WTC11 (cell line): ENCODE measurements around the gene SNAP25. TPM values are rescaled to one million over a fixed set of nuclear protein-coding genes. Genes with fewer than 3 reads are reported as not detected.

Experiments
- ATAC-seq: fragments of 200-7000 bp; cut with Tn5 transposase; 2 replicates; pipeline ENCODE4 v1.10.0; 2021; ENCODE audit warnings: mild to moderate bottlenecking, moderate library complexity
- CTCF ChIA-PET: fragments of 300-600 bp; sonication (Branson Sonifier 250); formaldehyde crosslinking; loops from one replicate; lab custom pipeline; 2021; ENCODE audit warnings: antibody characterized with exemption; lab: Charles Lee
- POLR2A ChIA-PET: fragments of 350-600 bp; sonication (Branson Sonifier 250); formaldehyde crosslinking; loops from one replicate; lab custom pipeline; 2021; ENCODE audit warnings: antibody characterized with exemption; lab: Charles Lee
- DNase-seq: peaks from one replicate; pipeline ENCODE4 v3.0.0; 2021; ENCODE audit warnings: low spot score
- H3K27ac Mint-ChIP-seq: 2 replicates; pipeline ENCODE4 v1.8.0; 2021; ENCODE audit warnings: mixed read lengths
- H3K27me3 Mint-ChIP-seq: 2 replicates; pipeline ENCODE4 v1.8.0; 2021; ENCODE audit warnings: low read depth, mild to moderate bottlenecking, moderate library complexity, mixed read lengths
- H3K36me3 Mint-ChIP-seq: 2 replicates; pipeline ENCODE4 v1.8.0; 2021; ENCODE audit warnings: mixed read lengths
- H3K4me1 Mint-ChIP-seq: 2 replicates; pipeline ENCODE4 v1.8.0; 2022; ENCODE audit warnings: mixed read lengths
- H3K4me3 Mint-ChIP-seq: 2 replicates; pipeline ENCODE4 v1.8.0; 2021; ENCODE audit warnings: mild to moderate bottlenecking, moderate library complexity, mixed read lengths
- H3K9me3 Mint-ChIP-seq: 2 replicates; pipeline ENCODE4 v1.8.0; 2021; ENCODE audit warnings: mixed read lengths
- ELF4 ChIP-seq: sonication (generic); formaldehyde crosslinking; IDR thresholded peaks from 2 replicates; pipeline ENCODE4 v1.8.1; 2022; ENCODE audit warnings: low read depth, mild to moderate bottlenecking, moderate library complexity, missing genetic modification reagents
- HMGA2 ChIP-seq: fragments of 250-450 bp; sonication (Bioruptor Pico); IDR thresholded peaks from 2 replicates; pipeline ENCODE4 v1.4.0; 2021; ENCODE audit warnings: mild to moderate bottlenecking, moderate library complexity
- NFE2L1 ChIP-seq: sonication (generic); formaldehyde crosslinking; IDR thresholded peaks from 2 replicates; pipeline ENCODE4 v1.8.1; 2023; ENCODE audit warnings: missing genetic modification reagents
- RELA ChIP-seq: sonication (generic); formaldehyde crosslinking; IDR thresholded peaks from 2 replicates; pipeline ENCODE4 v1.8.1; 2022; ENCODE audit warnings: missing genetic modification reagents, mild to moderate bottlenecking, borderline replicate concordance
- ZNF138 ChIP-seq: sonication (generic); formaldehyde crosslinking; conservative IDR thresholded peaks from 2 replicates; pipeline ENCODE4 v1.8.1; 2022; ENCODE audit warnings: mild to moderate bottlenecking, moderate library complexity, missing genetic modification reagents
- total RNA-seq: library from RNA; stranded (reverse); gene quantifications from 3 replicates; pipeline ENCODE4 v1.2.3, GENCODE V29; 2021
- TF ChIP-seq, protein P1 (sequence below): fragments of 250-450 bp; sonication (Bioruptor Pico); IDR thresholded peaks from 2 replicates; pipeline ENCODE4 v1.9.0; 2021; ENCODE audit warnings: moderate library complexity, mild to moderate bottlenecking, inconsistent platforms, borderline replicate concordance
- TF ChIP-seq, protein P2 (sequence below): sonication (generic); formaldehyde crosslinking; conservative IDR thresholded peaks from 2 replicates; pipeline ENCODE4 v1.8.1; 2023; ENCODE audit warnings: mild to moderate bottlenecking, low read depth, missing genetic modification reagents, moderate library complexity
- TF ChIP-seq, protein P3 (sequence below): sonication (generic); formaldehyde crosslinking; conservative IDR thresholded peaks from 2 replicates; pipeline ENCODE4 v1.8.1; 2022; ENCODE audit warnings: mild to moderate bottlenecking, missing genetic modification reagents
- TF ChIP-seq, protein P4 (sequence below): sonication (generic); formaldehyde crosslinking; IDR thresholded peaks from 2 replicates; pipeline ENCODE4 v1.8.1; 2023; ENCODE audit warnings: mild to moderate bottlenecking, missing genetic modification reagents, borderline replicate concordance
- TF ChIP-seq, protein P5 (sequence below): sonication (generic); formaldehyde crosslinking; IDR thresholded peaks from 2 replicates; pipeline ENCODE4 v1.8.0; 2023; ENCODE audit warnings: mild to moderate bottlenecking, missing genetic modification reagents
- TF ChIP-seq, protein P6 (sequence below): sonication (generic); formaldehyde crosslinking; IDR thresholded peaks from 2 replicates; pipeline ENCODE4 v1.8.1; 2023; ENCODE audit warnings: mild to moderate bottlenecking, missing genetic modification reagents
- TF ChIP-seq, protein P7 (sequence below): sonication (generic); formaldehyde crosslinking; IDR thresholded peaks from 2 replicates; pipeline ENCODE4 v1.8.0; 2022; ENCODE audit warnings: missing genetic modification reagents
- TF ChIP-seq, protein P8 (sequence below): sonication (generic); formaldehyde crosslinking; IDR thresholded peaks from 2 replicates; pipeline ENCODE4 v1.8.1; 2022; ENCODE audit warnings: mild to moderate bottlenecking, missing genetic modification reagents, moderate library complexity, borderline replicate concordance

The SNAP25 gene
- total RNA-seq, 1 experiment from 2014 or later, result 0.72 TPM

DNA sequence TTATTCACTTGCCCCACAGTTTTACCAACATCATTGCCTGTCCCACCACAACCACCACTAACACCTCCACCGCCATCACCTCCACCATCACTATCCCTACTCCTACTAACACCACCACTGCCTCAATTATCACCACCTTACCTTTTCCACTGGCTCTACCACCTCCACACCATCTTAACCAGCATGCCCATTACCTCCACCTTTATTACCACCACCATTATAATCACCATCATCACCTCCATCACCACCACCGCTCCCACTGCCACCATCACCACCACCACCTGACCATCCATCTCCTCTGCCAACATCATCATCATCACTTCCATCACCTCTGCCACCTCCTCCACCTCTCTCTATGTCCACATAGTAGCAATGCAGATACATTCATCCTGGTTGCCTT, 90.0 kb downstream of the SNAP25 start:
- Mint-ChIP-seq H3K36me3 (no peaks in the 10 kb centered on the region), H3K27me3 (peaks cover 8% of the 10 kb centered on the region), H3K4me1 (peaks cover 6% of the 10 kb centered on the region), H3K27ac (no peak overlapping the region; the same call in 1 of the 2 replicates), H3K4me3 (no peak overlapping the region), H3K9me3 (peaks cover 5% of the 10 kb centered on the region; the same call in 1 of the 2 replicates)
- ATAC-seq (no peak), DNase-seq (no peak)
- ChIA-PET CTCF (no interaction called here), POLR2A (no interaction called here)
- TF ChIP-seq HMGA2 (no peak), ZNF138 (no peak), ELF4 (CRISPR knock-in tag) (no peak), RELA (CRISPR knock-in tag) (no peak), NFE2L1 (CRISPR knock-in tag) (no peak)
- TF ChIP-seq, protein P1, sequence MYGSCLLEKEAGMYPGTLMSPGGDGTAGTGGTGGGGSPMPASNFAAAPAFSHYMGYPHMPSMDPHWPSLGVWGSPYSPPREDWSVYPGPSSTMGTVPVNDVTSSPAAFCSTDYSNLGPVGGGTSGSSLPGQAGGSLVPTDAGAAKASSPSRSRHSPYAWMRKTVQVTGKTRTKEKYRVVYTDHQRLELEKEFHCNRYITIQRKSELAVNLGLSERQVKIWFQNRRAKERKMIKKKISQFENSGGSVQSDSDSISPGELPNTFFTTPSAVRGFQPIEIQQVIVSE (CRISPR knock-in tag), result no peak
- TF ChIP-seq, protein P2, sequence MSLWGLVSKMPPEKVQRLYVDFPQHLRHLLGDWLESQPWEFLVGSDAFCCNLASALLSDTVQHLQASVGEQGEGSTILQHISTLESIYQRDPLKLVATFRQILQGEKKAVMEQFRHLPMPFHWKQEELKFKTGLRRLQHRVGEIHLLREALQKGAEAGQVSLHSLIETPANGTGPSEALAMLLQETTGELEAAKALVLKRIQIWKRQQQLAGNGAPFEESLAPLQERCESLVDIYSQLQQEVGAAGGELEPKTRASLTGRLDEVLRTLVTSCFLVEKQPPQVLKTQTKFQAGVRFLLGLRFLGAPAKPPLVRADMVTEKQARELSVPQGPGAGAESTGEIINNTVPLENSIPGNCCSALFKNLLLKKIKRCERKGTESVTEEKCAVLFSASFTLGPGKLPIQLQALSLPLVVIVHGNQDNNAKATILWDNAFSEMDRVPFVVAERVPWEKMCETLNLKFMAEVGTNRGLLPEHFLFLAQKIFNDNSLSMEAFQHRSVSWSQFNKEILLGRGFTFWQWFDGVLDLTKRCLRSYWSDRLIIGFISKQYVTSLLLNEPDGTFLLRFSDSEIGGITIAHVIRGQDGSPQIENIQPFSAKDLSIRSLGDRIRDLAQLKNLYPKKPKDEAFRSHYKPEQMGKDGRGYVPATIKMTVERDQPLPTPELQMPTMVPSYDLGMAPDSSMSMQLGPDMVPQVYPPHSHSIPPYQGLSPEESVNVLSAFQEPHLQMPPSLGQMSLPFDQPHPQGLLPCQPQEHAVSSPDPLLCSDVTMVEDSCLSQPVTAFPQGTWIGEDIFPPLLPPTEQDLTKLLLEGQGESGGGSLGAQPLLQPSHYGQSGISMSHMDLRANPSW, result no peak
- TF ChIP-seq, protein P3, sequence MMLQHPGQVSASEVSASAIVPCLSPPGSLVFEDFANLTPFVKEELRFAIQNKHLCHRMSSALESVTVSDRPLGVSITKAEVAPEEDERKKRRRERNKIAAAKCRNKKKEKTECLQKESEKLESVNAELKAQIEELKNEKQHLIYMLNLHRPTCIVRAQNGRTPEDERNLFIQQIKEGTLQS (CRISPR knock-in tag), result no peak
- TF ChIP-seq, protein P4, sequence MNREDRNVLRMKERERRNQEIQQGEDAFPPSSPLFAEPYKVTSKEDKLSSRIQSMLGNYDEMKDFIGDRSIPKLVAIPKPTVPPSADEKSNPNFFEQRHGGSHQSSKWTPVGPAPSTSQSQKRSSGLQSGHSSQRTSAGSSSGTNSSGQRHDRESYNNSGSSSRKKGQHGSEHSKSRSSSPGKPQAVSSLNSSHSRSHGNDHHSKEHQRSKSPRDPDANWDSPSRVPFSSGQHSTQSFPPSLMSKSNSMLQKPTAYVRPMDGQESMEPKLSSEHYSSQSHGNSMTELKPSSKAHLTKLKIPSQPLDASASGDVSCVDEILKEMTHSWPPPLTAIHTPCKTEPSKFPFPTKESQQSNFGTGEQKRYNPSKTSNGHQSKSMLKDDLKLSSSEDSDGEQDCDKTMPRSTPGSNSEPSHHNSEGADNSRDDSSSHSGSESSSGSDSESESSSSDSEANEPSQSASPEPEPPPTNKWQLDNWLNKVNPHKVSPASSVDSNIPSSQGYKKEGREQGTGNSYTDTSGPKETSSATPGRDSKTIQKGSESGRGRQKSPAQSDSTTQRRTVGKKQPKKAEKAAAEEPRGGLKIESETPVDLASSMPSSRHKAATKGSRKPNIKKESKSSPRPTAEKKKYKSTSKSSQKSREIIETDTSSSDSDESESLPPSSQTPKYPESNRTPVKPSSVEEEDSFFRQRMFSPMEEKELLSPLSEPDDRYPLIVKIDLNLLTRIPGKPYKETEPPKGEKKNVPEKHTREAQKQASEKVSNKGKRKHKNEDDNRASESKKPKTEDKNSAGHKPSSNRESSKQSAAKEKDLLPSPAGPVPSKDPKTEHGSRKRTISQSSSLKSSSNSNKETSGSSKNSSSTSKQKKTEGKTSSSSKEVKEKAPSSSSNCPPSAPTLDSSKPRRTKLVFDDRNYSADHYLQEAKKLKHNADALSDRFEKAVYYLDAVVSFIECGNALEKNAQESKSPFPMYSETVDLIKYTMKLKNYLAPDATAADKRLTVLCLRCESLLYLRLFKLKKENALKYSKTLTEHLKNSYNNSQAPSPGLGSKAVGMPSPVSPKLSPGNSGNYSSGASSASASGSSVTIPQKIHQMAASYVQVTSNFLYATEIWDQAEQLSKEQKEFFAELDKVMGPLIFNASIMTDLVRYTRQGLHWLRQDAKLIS (CRISPR knock-in tag), result no peak
- TF ChIP-seq, protein P5, sequence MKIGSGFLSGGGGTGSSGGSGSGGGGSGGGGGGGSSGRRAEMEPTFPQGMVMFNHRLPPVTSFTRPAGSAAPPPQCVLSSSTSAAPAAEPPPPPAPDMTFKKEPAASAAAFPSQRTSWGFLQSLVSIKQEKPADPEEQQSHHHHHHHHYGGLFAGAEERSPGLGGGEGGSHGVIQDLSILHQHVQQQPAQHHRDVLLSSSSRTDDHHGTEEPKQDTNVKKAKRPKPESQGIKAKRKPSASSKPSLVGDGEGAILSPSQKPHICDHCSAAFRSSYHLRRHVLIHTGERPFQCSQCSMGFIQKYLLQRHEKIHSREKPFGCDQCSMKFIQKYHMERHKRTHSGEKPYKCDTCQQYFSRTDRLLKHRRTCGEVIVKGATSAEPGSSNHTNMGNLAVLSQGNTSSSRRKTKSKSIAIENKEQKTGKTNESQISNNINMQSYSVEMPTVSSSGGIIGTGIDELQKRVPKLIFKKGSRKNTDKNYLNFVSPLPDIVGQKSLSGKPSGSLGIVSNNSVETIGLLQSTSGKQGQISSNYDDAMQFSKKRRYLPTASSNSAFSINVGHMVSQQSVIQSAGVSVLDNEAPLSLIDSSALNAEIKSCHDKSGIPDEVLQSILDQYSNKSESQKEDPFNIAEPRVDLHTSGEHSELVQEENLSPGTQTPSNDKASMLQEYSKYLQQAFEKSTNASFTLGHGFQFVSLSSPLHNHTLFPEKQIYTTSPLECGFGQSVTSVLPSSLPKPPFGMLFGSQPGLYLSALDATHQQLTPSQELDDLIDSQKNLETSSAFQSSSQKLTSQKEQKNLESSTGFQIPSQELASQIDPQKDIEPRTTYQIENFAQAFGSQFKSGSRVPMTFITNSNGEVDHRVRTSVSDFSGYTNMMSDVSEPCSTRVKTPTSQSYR, result no peak
- TF ChIP-seq, protein P6, sequence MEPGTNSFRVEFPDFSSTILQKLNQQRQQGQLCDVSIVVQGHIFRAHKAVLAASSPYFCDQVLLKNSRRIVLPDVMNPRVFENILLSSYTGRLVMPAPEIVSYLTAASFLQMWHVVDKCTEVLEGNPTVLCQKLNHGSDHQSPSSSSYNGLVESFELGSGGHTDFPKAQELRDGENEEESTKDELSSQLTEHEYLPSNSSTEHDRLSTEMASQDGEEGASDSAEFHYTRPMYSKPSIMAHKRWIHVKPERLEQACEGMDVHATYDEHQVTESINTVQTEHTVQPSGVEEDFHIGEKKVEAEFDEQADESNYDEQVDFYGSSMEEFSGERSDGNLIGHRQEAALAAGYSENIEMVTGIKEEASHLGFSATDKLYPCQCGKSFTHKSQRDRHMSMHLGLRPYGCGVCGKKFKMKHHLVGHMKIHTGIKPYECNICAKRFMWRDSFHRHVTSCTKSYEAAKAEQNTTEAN, result no peak
- TF ChIP-seq, protein P7, sequence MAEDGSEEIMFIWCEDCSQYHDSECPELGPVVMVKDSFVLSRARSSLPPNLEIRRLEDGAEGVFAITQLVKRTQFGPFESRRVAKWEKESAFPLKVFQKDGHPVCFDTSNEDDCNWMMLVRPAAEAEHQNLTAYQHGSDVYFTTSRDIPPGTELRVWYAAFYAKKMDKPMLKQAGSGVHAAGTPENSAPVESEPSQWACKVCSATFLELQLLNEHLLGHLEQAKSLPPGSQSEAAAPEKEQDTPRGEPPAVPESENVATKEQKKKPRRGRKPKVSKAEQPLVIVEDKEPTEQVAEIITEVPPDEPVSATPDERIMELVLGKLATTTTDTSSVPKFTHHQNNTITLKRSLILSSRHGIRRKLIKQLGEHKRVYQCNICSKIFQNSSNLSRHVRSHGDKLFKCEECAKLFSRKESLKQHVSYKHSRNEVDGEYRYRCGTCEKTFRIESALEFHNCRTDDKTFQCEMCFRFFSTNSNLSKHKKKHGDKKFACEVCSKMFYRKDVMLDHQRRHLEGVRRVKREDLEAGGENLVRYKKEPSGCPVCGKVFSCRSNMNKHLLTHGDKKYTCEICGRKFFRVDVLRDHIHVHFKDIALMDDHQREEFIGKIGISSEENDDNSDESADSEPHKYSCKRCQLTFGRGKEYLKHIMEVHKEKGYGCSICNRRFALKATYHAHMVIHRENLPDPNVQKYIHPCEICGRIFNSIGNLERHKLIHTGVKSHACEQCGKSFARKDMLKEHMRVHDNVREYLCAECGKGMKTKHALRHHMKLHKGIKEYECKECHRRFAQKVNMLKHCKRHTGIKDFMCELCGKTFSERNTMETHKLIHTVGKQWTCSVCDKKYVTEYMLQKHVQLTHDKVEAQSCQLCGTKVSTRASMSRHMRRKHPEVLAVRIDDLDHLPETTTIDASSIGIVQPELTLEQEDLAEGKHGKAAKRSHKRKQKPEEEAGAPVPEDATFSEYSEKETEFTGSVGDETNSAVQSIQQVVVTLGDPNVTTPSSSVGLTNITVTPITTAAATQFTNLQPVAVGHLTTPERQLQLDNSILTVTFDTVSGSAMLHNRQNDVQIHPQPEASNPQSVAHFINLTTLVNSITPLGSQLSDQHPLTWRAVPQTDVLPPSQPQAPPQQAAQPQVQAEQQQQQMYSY, result no peak
- TF ChIP-seq, protein P8, sequence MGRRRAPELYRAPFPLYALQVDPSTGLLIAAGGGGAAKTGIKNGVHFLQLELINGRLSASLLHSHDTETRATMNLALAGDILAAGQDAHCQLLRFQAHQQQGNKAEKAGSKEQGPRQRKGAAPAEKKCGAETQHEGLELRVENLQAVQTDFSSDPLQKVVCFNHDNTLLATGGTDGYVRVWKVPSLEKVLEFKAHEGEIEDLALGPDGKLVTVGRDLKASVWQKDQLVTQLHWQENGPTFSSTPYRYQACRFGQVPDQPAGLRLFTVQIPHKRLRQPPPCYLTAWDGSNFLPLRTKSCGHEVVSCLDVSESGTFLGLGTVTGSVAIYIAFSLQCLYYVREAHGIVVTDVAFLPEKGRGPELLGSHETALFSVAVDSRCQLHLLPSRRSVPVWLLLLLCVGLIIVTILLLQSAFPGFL (CRISPR knock-in tag), result no peak
